Measurements from ENCODE around the gene TMEM145.

TMEM145 gene

DNA sequence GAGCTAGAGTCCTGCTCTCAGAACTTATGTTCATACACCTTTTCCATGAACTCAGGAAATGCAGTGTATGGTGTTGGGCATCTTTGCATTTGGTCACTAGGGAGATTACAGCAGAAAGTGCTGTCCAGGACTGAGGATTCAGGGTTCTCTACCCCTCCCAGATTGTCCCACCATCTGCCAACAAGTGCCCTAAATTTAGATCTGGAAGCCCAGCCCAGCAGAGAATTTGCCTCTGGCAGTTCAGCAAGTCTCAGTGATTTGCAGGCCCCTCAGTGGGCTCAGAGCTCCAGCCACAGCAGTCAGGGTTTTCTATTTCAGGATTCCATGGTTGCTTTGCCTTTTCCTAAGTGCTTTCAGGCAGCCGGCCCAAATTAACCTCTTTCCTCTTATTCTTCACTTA lies 53.6 kb downstream of the TMEM145 start:
- no peak for DNase-seq

DNA sequence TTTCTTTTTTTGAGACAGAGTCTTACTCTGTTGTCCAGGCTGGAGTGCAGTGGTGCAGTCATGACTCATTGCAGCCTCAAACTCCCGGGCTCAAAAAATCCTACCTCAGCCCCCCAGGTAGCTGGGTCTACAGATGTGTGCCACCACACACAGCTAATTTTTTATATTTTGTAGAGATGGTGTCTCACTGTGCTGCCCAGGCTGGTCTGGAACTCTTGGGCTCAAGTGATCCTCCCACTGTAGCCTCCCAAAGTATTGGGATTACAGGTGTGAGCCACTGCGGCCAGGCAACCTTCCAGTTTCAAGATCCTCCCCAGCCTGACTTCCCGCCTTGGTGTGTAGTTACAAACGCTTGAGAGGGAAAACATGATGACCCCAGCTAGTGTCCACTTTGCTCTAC lies 54.8 kb downstream of the TMEM145 start:
- DNase-seq: no peak

DNA sequence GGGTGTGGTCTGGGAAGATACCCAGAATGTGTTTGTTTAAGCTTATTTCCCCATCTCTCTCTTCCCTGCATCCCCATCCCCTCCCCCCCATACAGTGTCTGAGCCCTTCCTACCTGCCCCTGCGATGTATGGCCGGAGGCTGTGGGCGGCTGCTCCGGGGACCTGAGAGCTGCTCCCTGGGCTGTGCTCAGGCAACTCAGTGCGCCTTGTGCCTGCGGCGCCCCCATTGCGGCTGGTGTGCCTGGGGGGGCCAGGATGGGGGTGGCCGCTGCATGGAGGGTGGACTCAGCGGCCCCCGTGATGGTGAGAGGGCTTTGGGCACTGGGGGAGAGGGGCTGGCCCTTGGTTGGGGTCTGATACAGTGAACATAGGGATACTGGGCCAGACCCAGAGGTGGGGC lies 55.3 kb downstream of the TMEM145 start:
- DNase-seq: no peak

DNA sequence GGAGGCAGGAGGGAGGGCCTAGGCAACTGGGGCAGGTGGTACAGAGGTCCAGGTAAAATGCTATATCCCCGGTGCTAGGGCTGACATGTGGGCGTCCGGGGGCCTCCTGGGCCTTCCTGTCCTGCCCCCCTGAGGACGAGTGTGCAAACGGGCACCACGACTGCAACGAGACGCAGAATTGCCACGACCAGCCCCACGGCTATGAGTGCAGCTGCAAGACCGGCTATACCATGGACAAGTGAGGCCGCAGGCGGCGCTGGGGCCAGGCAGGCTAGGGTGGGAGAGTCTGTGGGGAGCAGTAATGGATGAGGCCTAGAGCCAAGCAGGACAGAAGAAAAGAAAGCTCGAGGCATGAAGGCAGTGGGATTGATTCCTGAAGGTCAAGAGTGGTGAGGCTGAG lies 55.7 kb downstream of the TMEM145 start:
- DNase-seq: no peak

DNA sequence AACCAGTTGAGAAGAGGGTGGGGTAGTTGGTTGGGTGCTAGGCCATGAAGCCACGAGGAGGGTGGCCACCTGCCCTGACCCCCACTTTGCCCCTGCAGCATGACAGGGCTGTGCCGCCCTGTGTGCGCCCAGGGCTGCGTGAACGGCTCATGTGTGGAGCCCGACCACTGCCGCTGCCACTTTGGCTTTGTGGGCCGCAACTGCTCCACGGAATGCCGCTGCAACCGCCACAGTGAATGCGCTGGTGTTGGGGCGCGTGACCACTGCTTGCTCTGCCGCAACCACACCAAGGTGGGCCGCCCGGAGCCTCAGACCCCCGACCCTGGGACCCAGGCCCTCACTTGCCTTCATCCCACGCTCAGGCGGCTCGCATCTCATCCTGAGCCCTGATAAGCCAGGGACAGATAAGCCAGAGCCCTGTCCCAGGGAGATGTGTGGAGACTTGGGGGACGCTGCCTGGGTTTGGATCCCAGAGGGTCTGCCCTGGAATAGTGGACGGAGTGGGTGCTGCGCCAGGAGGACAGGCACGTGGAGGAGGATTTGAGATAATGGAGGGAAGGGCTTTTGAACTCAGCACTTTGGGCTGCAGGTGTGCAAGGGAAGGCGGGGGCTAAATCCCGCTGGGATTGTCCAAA lies 56.4 kb downstream of the TMEM145 start:
- DNase-seq: no peak

DNA sequence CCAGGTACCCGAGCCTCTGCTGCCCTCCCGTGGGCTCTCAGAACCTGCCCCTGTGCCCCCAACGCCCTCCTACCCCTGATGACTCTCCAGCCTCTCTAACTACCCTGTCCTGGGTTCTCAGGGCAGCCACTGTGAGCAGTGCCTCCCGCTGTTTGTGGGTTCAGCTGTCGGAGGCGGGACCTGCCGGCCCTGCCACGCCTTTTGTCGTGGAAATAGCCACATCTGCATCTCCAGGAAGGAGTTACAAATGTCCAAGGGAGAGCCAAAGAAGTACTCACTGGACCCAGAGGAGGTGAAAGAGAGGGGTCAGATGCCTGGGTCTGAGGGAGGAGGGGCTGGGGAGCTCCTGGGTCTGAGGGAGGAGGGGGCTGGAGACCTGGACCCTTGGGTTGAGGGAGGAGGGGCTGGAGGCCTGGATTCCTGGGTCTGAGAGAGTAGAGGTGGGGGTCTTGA lies 57.0 kb downstream of the TMEM145 start:
- DNase-seq: no peak

DNA sequence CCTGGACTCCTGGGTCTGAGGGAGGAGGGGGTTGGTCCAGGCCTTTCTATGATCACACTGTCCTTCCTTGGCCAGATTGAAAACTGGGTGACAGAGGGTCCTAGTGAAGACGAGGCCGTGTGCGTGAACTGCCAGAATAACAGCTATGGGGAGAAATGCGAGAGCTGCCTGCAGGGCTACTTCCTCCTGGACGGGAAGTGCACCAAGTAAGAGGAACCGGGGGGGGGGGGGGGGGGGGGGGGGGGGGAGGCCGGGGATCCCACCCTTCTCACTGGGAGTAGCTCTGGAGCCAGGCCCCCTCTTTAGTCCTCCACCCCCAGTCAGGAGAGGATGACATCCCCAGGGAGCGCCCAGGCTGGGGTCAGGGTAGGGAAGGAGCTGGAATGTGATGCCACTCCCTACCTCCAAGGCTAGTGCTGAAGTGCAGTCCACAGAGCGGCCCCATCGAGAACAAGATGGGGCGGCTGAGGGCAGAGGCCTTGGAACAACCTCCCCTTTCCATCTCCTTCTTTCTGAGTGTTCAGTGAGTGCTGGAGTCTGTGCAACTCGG lies 57.6 kb downstream of the TMEM145 start:
- DNase-seq: no peak
